Right lobe of liver (tissue), 6 donors: ENCODE data around the gene LOXL3. TPM values are rescaled to one million over a fixed set of nuclear protein-coding genes. Genes with fewer than 3 reads are reported as not detected.
A peak's percentile ranks its signal among the peaks of the same experiment; 100 is the strongest.

Experiments used
- ATAC-seq, 4 donors: fragments of 200-7000 bp; cut with Tn5 transposase; one replicate each; pipeline ENCODE4 v1.9.1; 2020; ENCODE audit warnings: mild to moderate bottlenecking in 4 of 4, moderate library complexity in 4 of 4
- DNase-seq, 3 donors: peaks; one replicate each; pipeline ENCODE4 v3.0.0-alpha.2; 2020
- H3K27ac ChIP-seq, 3 donors: fragments of 200-600 bp; one replicate each; pipeline ENCODE4 v1.8.0; 2022
- H3K27me3 ChIP-seq, 2 donors: fragments of 200-600 bp; one replicate each; pipeline ENCODE4 v1.8.0; 2022
- H3K36me3 ChIP-seq, 4 donors: fragments of 200-600 bp; sonication (generic) in 1 of 4; one replicate each; pipeline versions ENCODE4 v1.5.1 to v1.8.0; 2017 to 2022; ENCODE audit warnings: control low read depth in 1 of 4
- H3K4me1 ChIP-seq, 4 donors: fragments of 200-600 bp; sonication (generic) in 1 of 4; one replicate each; pipeline versions ENCODE4 v1.5.1 to v1.8.0; 2017 to 2022; ENCODE audit warnings: control low read depth in 1 of 4
- H3K4me3 ChIP-seq, 3 donors: fragments of 200-600 bp; one replicate each; pipeline ENCODE4 v1.8.0; 2022
- H3K9me3 ChIP-seq, 4 donors: fragments of 200-600 bp; sonication (generic) in 1 of 4; one replicate each; pipeline versions ENCODE4 v1.5.1 to v1.8.0; 2017 to 2022; ENCODE audit warnings: control low read depth in 1 of 4
- CTCF ChIP-seq, 4 donors: fragments of 200-600 bp in 3 of 4; fragments of 450-650 bp in 1 of 4; IDR thresholded peaks; one replicate each; pipeline versions ENCODE4 v1.5.1 to v1.8.0; 2016 to 2022; ENCODE audit warnings: antibody characterized with exemption in 4 of 4, mild to moderate bottlenecking in 2 of 4
- POLR2A ChIP-seq: fragments of 450-650 bp; IDR thresholded peaks from one replicate; pipeline ENCODE4 v1.6.1; 2017; ENCODE audit warnings: antibody characterized with exemption, mild to moderate bottlenecking
- WGBS: methylation state at CpG from one replicate; pipeline ENCODE4 v1.1.6; 2018; ENCODE audit warnings: low coverage, low lambda C conversion rate; ENCODE audit not compliant: insufficient coverage; ENCODE audit errors: missing lambda C conversion rate; 5-methylcytosine and 5-hydroxymethylcytosine counted together
- intact Hi-C, 2 donors: fragments of 100-400 bp; cut with DNase I; formaldehyde crosslinking; loops; one replicate each; pipeline versions ENCODE4 v1.11.2 to v1.14.1; 2022
- total RNA-seq, 6 experiments: library from RNA; depleted of rRNA in 2 of 6; stranded (reverse); fragments of >200 nt in 2 of 6; fragmentation: NEBNext Ultra II Directional in 3 of 6; extraction: Animal tissue kit (Norgen Biotek cat#: 25700) in 3 of 6; gene quantifications; one replicate each; pipeline versions ENCODE4 v1.1.0 to v1.2.4, GENCODE V29; 2016 to 2023
- donor health status: DM: no; HTN: yes; CAD: no.
- donor health status: DM: no; HTN: no; CAD: no.
- donor health status: DM: no; HTN: no; CAD: no.
- donor health status: DM: no; HTN: yes; CAD: no.
- donor health status: DM: no; HTN: yes; CAD: no.

Gene LOXL3
- total RNA-seq, 6 experiments from 2014 or later = 0.92 to 3.3 (median 1.8) TPM

GRCh38 chr2:74554820-74555531 is 1.2 kb upstream of the LOXL3 start:
- H3K9me3 ChIP-seq = no peaks in the 10 kb centered on the region
- H3K27me3 ChIP-seq = no peaks in the 10 kb centered on the region
- ATAC-seq = peak; percentile 43 to 58 (median 52)
- H3K4me3 ChIP-seq = peak overlapping the region; percentile 59 to 78 (median 68)
- no peaks in the 10 kb centered on the region for H3K4me1 ChIP-seq
- intact Hi-C loops = no loop called here
- peak; percentile 52 to 73 (median 60) for DNase-seq
- H3K36me3 ChIP-seq = no peaks in the 10 kb centered on the region
- TF ChIP-seq CTCF (IDR thresholded peaks at IDR 0.05) (no peak), POLR2A (no peak)
- WGBS = 2% methylated on average over 13 of the region's 58 CpGs
- H3K27ac ChIP-seq = peak overlapping the region in 2 of 3 donors; percentile 63 to 77

- intact Hi-C loops = no loop called here
- H3K36me3 ChIP-seq = no peaks in the 10 kb centered on the region
- 41% methylated on average over 9 of the region's 27 CpGs for WGBS
- no peaks in the 10 kb centered on the region for H3K27me3 ChIP-seq
- peak overlapping the region; percentile 59 to 78 (median 68) for H3K4me3 ChIP-seq
- no peak for ATAC-seq
- no peaks in the 10 kb centered on the region for H3K9me3 ChIP-seq
- TF ChIP-seq CTCF (IDR thresholded peaks at IDR 0.05) (no peak), POLR2A (no peak)
- DNase-seq = no peak
- peaks cover 0 to 9% (median 3%) of the 10 kb centered on the region in 4 donors for H3K4me1 ChIP-seq
- no peak overlapping the region for H3K27ac ChIP-seq
Observed at GRCh38 chr2:74552914-74553811, 579 bp downstream of the LOXL3 start.

- Histone ChIP-seq H3K4me1 (peaks cover 0 to 9% (median 3%) of the 10 kb centered on the region in 4 donors), H3K36me3 (no peaks in the 10 kb centered on the region), H3K9me3 (no peaks in the 10 kb centered on the region), H3K27me3 (no peaks in the 10 kb centered on the region), H3K4me3 (no peak overlapping the region), H3K27ac (no peak overlapping the region)
- DNase-seq = no peak
- ATAC-seq = no peak
- TF ChIP-seq POLR2A = no peak
- 71% methylated on average over 14 of the region's 21 CpGs for WGBS
- intact Hi-C loops = no loop called here
Observed at GRCh38 chr2:74551942-74552913, 1.5 kb downstream of the LOXL3 start.

- ATAC-seq = no peak
- no peak overlapping the region for H3K27ac ChIP-seq
- H3K4me1 ChIP-seq = peaks cover 0 to 9% (median 3%) of the 10 kb centered on the region in 4 donors
- H3K9me3 ChIP-seq = no peaks in the 10 kb centered on the region
- TF ChIP-seq POLR2A (no peak), CTCF (IDR thresholded peaks at IDR 0.05) (no peak)
- no peak overlapping the region for H3K4me3 ChIP-seq
- DNase-seq = no peak
- no peaks in the 10 kb centered on the region for H3K27me3 ChIP-seq
- intact Hi-C loops = no loop called here
- H3K36me3 ChIP-seq = no peaks in the 10 kb centered on the region
Observed at GRCh38 chr2:74551530-74551929, 2.2 kb downstream of the LOXL3 start.
